HCT116 (cell line): Measurements from ENCODE around the gene SLC35A4. TPM values are rescaled to one million over a fixed set of nuclear protein-coding genes. Genes with fewer than 3 reads are reported as not detected.

Source experiments
- ATAC-seq: fragments of 200-7000 bp; cut with Tn5 transposase; 2 replicates; pipeline ENCODE4 v1.9.1; 2020; ENCODE audit warnings: mild to moderate bottlenecking, moderate library complexity
- BruUV-seq: library from RNA; stranded (reverse); fragments of 400-500 nt; replicated peaks from 2 replicates; lab custom pipeline; 2021; lab: Mats Ljungman, UMichigan
- CTCF ChIA-PET: fragments of 300-600 bp; sonication (Branson Sonifier 250); formaldehyde crosslinking; loops from one replicate; lab custom pipeline; 2021; ENCODE audit warnings: antibody characterized with exemption; lab: Charles Lee
- POLR2A ChIA-PET: fragments of 300-600, 350-600 bp; sonication (Branson Sonifier 250); formaldehyde crosslinking; loops from one replicate; lab custom pipeline; 2021; ENCODE audit warnings: antibody characterized with exemption; lab: Charles Lee
- RAD21 ChIA-PET, 2 experiments: fragments of 300-600 bp; sonication (Branson Sonifier 250); formaldehyde crosslinking; loops; one replicate each; lab custom pipeline; 2023; ENCODE audit warnings: low total read pairs in 2 of 2; ENCODE audit not compliant: uncharacterized antibody in 2 of 2, unreplicated experiment in 2 of 2, low non-redundant PET in 1 of 2; lab: Charles Lee
- DNase-seq: peaks from one replicate; pipeline ENCODE4 v3.0.0-alpha.2; 2010; ENCODE audit warnings: low read depth, low spot score
- H2AFZ ChIP-seq: fragments of 200-600 bp; shearing (Covaris generic), sonication (generic); 2 replicates; pipeline ENCODE4 v1.6.1; 2017; ENCODE audit warnings: low read depth, mixed run types, mixed read lengths, antibody characterized with exemption, low read length; ENCODE audit not compliant: poor library complexity, severe bottlenecking
- H3K27ac ChIP-seq: 2 replicates; pipeline ENCODE4 v1.5.1; 2012; ENCODE audit warnings: low read depth, low read length
- H3K27me3 ChIP-seq: fragments of 200-600 bp; sonication (generic); 2 replicates; pipeline ENCODE4 v1.6.1; 2016; ENCODE audit warnings: mixed run types, low read length, mixed read lengths; ENCODE audit not compliant: insufficient read depth
- H3K36me3 ChIP-seq, 2 experiments: fragments of 200-500 bp in 1 of 2; fragments of 200-600 bp in 1 of 2; sonication (Bioruptor generic) in 1 of 2; sonication (generic) in 1 of 2; 2 replicates each; pipeline versions ENCODE4 v1.5.1 to v1.6.1; 2014 to 2016; ENCODE audit warnings: low read length in 2 of 2, inconsistent platforms in 1 of 2, mixed read lengths in 1 of 2, mixed run types in 1 of 2; ENCODE audit not compliant: insufficient read depth in 2 of 2, control insufficient read depth in 1 of 2
- H3K4me1 ChIP-seq, 2 experiments: fragments of 200-600 bp in 1 of 2; sonication (generic) in 1 of 2; 2 replicates each; pipeline versions ENCODE4 v1.5.1 to v1.6.1; 2012 to 2017; ENCODE audit warnings: low read length in 2 of 2, inconsistent platforms in 1 of 2, mild to moderate bottlenecking in 1 of 2, mixed read lengths in 1 of 2, mixed run types in 1 of 2, moderate library complexity in 1 of 2; ENCODE audit not compliant: insufficient read depth in 2 of 2, control insufficient read depth in 1 of 2
- H3K4me2 ChIP-seq: fragments of 200-600 bp; sonication (generic); 2 replicates; pipeline ENCODE4 v1.6.1; 2017; ENCODE audit warnings: mixed run types, low read length, mixed read lengths
- H3K4me3 ChIP-seq, 2 experiments: fragments of 200-600 bp in 1 of 2; sonication (generic) in 1 of 2; replicated peaks in 1 of 2; 2 replicates each; pipeline ENCODE4 v1.5.1; 2011 to 2016; ENCODE audit warnings: low read length in 2 of 2, control low read depth in 1 of 2, low read depth in 1 of 2, mild to moderate bottlenecking in 1 of 2, mixed read lengths in 1 of 2, mixed run types in 1 of 2
- H3K79me2 ChIP-seq: fragments of 200-600 bp; sonication (generic); 2 replicates; pipeline ENCODE4 v1.6.1; 2017; ENCODE audit warnings: mild to moderate bottlenecking, mixed run types, low read length, moderate library complexity, mixed read lengths; ENCODE audit not compliant: insufficient read depth
- H3K9ac ChIP-seq: fragments of 200-600 bp; sonication (generic); 2 replicates; pipeline ENCODE4 v1.6.1; 2016; ENCODE audit warnings: low read length, mixed read lengths
- H3K9me2 ChIP-seq: fragments of 200-600 bp; sonication (generic), shearing (Covaris generic); 2 replicates; pipeline ENCODE4 v1.6.1; 2017; ENCODE audit warnings: mixed run types, mild to moderate bottlenecking, moderate library complexity; ENCODE audit not compliant: insufficient read depth
- H3K9me3 ChIP-seq, 2 experiments: fragments of 200-500 bp in 1 of 2; fragments of 200-600 bp in 1 of 2; sonication (Bioruptor generic) in 1 of 2; sonication (generic) in 1 of 2; 2 replicates each; pipeline ENCODE4 v1.6.1; 2014 to 2017; ENCODE audit warnings: low read length in 2 of 2, mixed read lengths in 2 of 2, inconsistent platforms in 1 of 2, low read depth in 1 of 2, mild to moderate bottlenecking in 1 of 2, mixed run types in 1 of 2, moderate library complexity in 1 of 2; ENCODE audit not compliant: control insufficient read depth in 1 of 2, insufficient read depth in 1 of 2
- H4K20me1 ChIP-seq: fragments of 200-600 bp; sonication (generic), shearing (Covaris generic); 2 replicates; pipeline ENCODE4 v1.6.1; 2017; ENCODE audit warnings: mixed run types, mild to moderate bottlenecking, moderate library complexity; ENCODE audit not compliant: insufficient read depth
- CBX3 ChIP-seq: IDR thresholded peaks from 2 replicates; pipeline ENCODE4 v1.6.1; 2012; ENCODE audit warnings: low read depth
- EZH2 ChIP-seq: fragments of 200-600 bp; sonication (generic); IDR thresholded peaks from 2 replicates; pipeline ENCODE4 v1.6.1; 2017; ENCODE audit warnings: antibody characterized with exemption, mixed run types
- EZH2phosphoT487 ChIP-seq: fragments of 200-600 bp; IDR thresholded peaks from 2 replicates; pipeline ENCODE4 v1.6.1; 2018; ENCODE audit warnings: antibody characterized with exemption, borderline replicate concordance
- FOSL1 ChIP-seq: IDR thresholded peaks from 2 replicates; pipeline ENCODE4 v1.6.1; 2012; ENCODE audit warnings: low read depth
- POLR2A ChIP-seq: IDR thresholded peaks from 2 replicates; pipeline ENCODE4 v1.7.0; 2011; ENCODE audit warnings: borderline replicate concordance; ENCODE audit not compliant: insufficient read depth, insufficient read length; ENCODE audit errors: extremely low read depth
- SRF ChIP-seq: IDR thresholded peaks from 2 replicates; pipeline ENCODE4 v1.6.1; 2012; ENCODE audit warnings: low read depth
- YY1 ChIP-seq: IDR thresholded peaks from 2 replicates; pipeline ENCODE4 v1.6.1; 2011; ENCODE audit warnings: low read length, low read depth, moderate library complexity, mild to moderate bottlenecking; ENCODE audit not compliant: insufficient replicate concordance; ENCODE audit errors: extremely low read depth
- ZFX ChIP-seq: fragments of 450-650 bp; IDR thresholded peaks from 2 replicates; pipeline ENCODE4 v1.6.1; 2017
- ZNF274 ChIP-seq: fragments of 200-500 bp; sonication (Bioruptor generic); IDR thresholded peaks from 2 replicates; pipeline ENCODE4 v1.6.1; 2014; ENCODE audit warnings: mild to moderate bottlenecking, low read depth, low read length, inconsistent platforms
- intact Hi-C: fragments of 100-400 bp; cut with micrococcal nuclease; formaldehyde crosslinking; loops from 2 replicates; pipeline ENCODE4 v1.10.0; 2022
- total RNA-seq: library from RNA; stranded (reverse); gene quantifications from one replicate; pipeline ENCODE4 v1.2.1, GENCODE V29; 2021; ENCODE audit not compliant: unreplicated experiment
- TF ChIP-seq, protein P1 (sequence below): IDR thresholded peaks from 2 replicates; pipeline ENCODE4 v1.6.1; 2011; ENCODE audit warnings: mild to moderate bottlenecking, low read length, moderate library complexity; ENCODE audit not compliant: insufficient replicate concordance; ENCODE audit errors: extremely low read depth
- TF ChIP-seq, protein P2 (sequence below): IDR thresholded peaks from 2 replicates; pipeline ENCODE4 v1.6.1; 2012
- TF ChIP-seq, protein P3 (sequence below), 3 experiments: fragments of 200-600 bp in 1 of 3; sonication (generic) in 1 of 3; IDR thresholded peaks in 2 of 3; conservative IDR thresholded peaks in 1 of 3; 2 replicates each; pipeline ENCODE4 v1.5.1; 2012 to 2017; ENCODE audit warnings: low read depth in 2 of 3, low read length in 2 of 3, antibody characterized with exemption in 1 of 3, borderline replicate concordance in 1 of 3, control low read depth in 1 of 3, mild to moderate bottlenecking in 1 of 3, mixed read lengths in 1 of 3, mixed run types in 1 of 3, moderate library complexity in 1 of 3; ENCODE audit not compliant: insufficient read depth in 1 of 3

The SLC35A4 gene
- total RNA-seq, 1 experiment from 2014 or later = 37.5 TPM

DNA sequence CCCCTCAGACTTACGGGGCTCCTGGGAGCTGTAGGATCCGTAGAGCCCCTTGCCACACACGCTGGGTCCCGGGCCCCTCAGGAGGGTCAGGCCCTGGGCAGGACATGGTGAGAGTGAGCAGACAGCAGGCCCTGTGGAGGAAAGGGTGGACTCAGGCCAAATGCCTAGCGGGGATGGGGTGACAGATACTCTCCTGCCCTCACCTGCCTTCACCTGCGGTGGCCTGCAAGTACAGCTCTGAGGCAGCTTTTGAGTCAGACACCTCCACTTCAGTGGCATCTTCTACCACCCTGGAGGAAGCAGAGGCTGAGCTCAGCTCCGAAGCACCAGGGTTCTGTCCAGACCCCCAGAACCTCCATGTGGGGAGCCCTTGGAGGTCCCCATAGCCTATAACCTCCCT lies 26.2 kb downstream of the SLC35A4 start:
- CTCF ChIA-PET = no interaction called here
- Histone ChIP-seq H2AFZ (no peak overlapping the region), H3K79me2 (no peaks in the 10 kb centered on the region), H3K9me3 (no peaks in the 10 kb centered on the region), H3K4me3 (no peak overlapping the region), H3K27ac (no peak overlapping the region), H3K9me2 (no peaks in the 10 kb centered on the region), H3K9ac (no peak overlapping the region), H3K4me2 (no peak overlapping the region), H3K36me3 (no peaks in the 10 kb centered on the region), H3K4me1 (no peaks in the 10 kb centered on the region; a peak in 1 of 4 replicates), H4K20me1 (no peaks in the 10 kb centered on the region), H3K27me3 (no peaks in the 10 kb centered on the region)
- DNase-seq = no peak
- intact Hi-C loops = no loop called here
- RAD21 ChIA-PET = no interaction called here
- POLR2A ChIA-PET = no interaction called here
- no TSS peak for BruUV-seq
- no peak for ATAC-seq
- TF ChIP-seq CBX3 (no peak), ZNF274 (no peak), FOSL1 (no peak), YY1 (no peak), SRF (no peak), EZH2 (no peak), EZH2phosphoT487 (no peak), POLR2A (no peak), ZFX (no peak)
- TF ChIP-seq, protein P1, sequence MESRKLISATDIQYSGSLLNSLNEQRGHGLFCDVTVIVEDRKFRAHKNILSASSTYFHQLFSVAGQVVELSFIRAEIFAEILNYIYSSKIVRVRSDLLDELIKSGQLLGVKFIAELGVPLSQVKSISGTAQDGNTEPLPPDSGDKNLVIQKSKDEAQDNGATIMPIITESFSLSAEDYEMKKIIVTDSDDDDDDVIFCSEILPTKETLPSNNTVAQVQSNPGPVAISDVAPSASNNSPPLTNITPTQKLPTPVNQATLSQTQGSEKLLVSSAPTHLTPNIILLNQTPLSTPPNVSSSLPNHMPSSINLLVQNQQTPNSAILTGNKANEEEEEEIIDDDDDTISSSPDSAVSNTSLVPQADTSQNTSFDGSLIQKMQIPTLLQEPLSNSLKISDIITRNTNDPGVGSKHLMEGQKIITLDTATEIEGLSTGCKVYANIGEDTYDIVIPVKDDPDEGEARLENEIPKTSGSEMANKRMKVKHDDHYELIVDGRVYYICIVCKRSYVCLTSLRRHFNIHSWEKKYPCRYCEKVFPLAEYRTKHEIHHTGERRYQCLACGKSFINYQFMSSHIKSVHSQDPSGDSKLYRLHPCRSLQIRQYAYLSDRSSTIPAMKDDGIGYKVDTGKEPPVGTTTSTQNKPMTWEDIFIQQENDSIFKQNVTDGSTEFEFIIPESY = no peak
- TF ChIP-seq, protein P2, sequence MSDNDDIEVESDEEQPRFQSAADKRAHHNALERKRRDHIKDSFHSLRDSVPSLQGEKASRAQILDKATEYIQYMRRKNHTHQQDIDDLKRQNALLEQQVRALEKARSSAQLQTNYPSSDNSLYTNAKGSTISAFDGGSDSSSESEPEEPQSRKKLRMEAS = no peak
- TF ChIP-seq, protein P3, sequence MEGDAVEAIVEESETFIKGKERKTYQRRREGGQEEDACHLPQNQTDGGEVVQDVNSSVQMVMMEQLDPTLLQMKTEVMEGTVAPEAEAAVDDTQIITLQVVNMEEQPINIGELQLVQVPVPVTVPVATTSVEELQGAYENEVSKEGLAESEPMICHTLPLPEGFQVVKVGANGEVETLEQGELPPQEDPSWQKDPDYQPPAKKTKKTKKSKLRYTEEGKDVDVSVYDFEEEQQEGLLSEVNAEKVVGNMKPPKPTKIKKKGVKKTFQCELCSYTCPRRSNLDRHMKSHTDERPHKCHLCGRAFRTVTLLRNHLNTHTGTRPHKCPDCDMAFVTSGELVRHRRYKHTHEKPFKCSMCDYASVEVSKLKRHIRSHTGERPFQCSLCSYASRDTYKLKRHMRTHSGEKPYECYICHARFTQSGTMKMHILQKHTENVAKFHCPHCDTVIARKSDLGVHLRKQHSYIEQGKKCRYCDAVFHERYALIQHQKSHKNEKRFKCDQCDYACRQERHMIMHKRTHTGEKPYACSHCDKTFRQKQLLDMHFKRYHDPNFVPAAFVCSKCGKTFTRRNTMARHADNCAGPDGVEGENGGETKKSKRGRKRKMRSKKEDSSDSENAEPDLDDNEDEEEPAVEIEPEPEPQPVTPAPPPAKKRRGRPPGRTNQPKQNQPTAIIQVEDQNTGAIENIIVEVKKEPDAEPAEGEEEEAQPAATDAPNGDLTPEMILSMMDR (IDR thresholded peaks at IDR 0.05 in 2 of 3, conservative IDR thresholded peaks at IDR 0.05 in 1 of 3; ENCODE audit: borderline replicate concordance in 1 of 3, insufficient read depth in 1 of 3, low read depth in 2 of 3, low read length in 2 of 3) = no peak
